Caki2 (cell line): Measurements from ENCODE around the gene CHST7. TPM values are rescaled to one million over a fixed set of nuclear protein-coding genes. Genes with fewer than 3 reads are reported as not detected.
"Not testable (repeated sequence)": the region's sequence is repeated elsewhere in the genome, so short reads cannot be mapped to it uniquely, and the experiment has no call there.

ENCODE experiments used
- DNase-seq: peaks from one replicate; pipeline ENCODE4 v3.0.0-alpha.2; 2015; ENCODE audit warnings: low read depth
- in situ Hi-C: cut with HindIII; loops from 2 replicates; pipeline ENCODE4 v1.10.0; 2016; ENCODE audit warnings: low sequenced_read_pairs, low pct_unique_long_range_greater_than_20kb, mixed read lengths
- total RNA-seq: library from RNA; depleted of rRNA; stranded (reverse); fragments of >200 nt; shearing (Covaris generic); gene quantifications from 2 replicates; pipeline ENCODE4 v1.2.3, GENCODE V29; 2014; ENCODE audit warnings: low replicate concordance; rRNA removed

Gene CHST7
- total RNA-seq = 26.9 and 27.1 TPM in 2 replicates

DNA sequence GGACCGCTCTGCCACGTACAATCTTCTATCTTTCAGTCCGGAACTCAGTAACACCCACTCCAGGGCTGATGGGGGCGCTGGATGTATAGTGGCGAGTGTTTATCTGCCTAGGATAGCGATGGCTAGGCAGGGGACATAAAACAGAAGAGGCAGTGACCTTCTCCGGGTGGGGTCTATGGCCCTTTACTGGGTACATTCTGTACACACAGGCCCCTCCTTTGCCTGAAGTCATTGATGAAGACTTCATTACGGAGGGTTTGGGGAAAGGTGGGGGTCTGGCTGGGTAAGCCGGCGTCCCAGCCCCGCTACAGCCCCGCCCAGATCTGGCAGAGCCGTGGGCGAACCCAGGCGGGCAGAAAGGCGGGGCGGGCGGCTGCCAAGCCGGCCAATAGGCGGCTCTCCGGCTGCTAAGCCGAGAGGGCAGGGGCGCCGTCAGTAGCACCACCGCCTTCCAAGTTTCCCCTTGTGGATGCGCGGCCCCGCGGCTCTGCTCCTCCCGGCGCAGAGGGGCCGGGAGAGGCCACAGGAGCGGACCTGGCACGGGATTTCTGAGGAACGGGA, at the start of gene CHST7:
TSS of gene CHST7 (plus strand) at position 435 of the 561 bp plus-strand sequence. CDS start 167 bp downstream, outside the sequence.
- in situ Hi-C loops = no loop called here
- DNase-seq = peak; percentile 81

DNA sequence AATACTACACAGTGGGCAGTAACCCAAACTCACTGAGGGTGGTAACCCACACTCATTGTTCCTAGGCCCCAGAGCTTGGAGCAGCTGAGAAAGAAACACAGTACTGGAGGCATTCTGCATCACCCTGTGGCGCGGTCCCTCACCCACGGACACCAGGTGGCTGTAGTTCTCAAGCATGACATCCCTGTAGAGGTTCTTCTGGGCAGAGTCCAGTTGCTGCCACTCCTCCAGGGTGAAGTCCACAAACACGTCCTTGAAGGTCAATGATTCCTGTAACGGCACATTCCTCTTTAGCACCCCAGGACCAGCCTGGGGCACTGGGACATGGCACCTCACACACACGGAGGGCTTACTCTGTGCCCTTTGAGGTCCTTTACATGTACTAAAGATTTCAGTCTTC, 44.9 kb upstream of the CHST7 start:
- in situ Hi-C loops, DNase-seq: not testable (repeated sequence)

DNA sequence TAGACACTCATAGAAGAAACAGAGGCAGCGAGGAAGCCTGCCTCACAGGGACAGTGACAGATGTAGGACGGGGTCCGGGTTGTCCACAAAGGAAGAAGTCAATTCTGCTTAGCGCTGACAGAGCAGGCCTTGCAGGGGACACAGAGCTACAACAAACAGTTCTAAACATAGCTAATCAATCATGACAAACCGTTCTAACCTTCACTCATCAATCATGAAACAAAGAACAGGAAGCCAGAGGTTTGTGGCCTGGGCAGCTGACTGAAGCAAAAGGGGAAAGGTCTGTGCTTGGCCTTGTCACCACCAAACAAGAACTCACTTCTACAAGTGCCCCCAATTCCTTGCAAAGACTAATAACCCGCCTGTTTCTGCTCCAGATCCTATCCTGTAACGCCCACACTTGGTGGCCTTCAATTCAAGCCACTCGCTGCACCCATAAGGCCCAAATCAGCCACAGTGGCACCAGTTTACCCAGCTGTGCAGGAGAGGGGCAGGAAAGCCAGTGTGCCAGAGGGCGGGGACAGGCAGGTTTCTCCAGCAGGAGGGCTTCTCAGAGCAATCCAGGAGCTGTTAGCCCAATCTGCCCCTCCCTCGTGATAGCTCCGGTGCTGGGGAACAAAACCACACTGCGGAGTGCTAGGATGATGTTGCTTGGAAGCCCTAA, 43.7 kb upstream of the CHST7 start:
- DNase-seq, in situ Hi-C loops: not testable (repeated sequence)

DNA sequence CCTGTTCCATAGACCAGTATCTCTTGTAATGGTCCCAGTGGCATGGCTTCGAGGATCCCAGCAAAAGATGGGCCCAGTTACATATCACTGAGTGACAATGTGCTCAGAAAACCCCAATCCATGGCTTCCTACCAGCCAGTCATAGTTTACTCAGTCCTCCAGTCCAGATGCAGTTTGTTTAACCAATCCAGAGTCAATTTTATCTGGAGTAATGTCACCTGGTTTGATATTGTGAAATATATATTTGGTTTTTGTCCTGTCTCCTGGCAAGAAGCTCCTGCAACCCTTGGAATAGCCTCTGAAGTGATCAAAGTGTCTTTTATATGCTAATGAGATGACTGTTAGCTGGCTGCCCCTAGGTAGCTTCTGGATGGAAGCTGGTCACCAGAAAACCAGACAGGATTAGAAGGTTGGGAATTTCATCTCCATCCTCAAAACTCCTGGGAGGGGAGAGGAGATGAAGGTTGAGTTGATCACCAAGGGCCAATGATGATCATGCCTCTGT, 43.1 kb upstream of the CHST7 start:
- in situ Hi-C loops, DNase-seq: not testable (repeated sequence)

DNA sequence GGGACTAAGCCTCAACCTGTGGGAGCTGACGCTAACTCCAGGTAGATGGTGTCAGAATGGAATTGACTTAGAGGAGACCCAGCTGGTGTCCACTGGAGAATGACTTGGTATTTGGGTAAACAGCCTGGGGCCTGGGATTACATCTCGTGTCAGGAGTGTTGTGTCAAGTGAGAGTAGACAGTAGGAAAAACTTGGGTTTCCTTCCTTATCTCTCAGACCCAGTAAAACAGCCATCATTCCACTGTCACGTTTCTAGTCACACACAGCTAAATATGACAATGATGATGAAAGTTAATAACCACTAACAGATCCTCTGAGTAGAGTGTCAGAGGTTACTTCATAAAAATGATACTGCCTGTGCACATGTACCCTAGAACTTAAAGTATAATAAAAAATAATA, 42.1 kb upstream of the CHST7 start:
- in situ Hi-C loops = no loop called here

DNA sequence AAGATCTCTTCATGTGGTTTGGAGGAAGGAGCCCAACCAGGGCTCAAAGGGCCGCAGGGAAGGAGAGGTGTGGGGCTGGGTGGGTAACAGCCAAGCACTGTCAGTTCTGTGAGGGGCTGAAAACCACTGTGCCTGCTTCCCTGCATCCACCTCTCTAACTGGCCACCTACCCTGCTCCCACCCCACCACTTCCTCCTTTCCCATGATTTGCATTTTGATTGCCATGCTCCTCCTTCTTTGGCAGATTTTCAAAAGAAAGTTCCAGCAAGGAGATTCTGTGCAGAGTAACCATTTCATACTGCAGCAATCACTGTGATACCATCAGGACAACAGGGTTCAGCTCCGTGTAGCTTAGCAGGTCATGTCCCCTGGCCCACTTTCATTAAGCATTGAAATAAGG, 30.1 kb upstream of the CHST7 start:
- in situ Hi-C loops = no loop called here
- no peak for DNase-seq

More for the DNA sequence above, 42.1 kb upstream of the CHST7 start:
- no peak for DNase-seq

- DNase-seq, in situ Hi-C loops: not testable (repeated sequence)
Measured at GRCh38 chrX:46544527-46544926, 29.0 kb upstream of the CHST7 start.

DNA sequence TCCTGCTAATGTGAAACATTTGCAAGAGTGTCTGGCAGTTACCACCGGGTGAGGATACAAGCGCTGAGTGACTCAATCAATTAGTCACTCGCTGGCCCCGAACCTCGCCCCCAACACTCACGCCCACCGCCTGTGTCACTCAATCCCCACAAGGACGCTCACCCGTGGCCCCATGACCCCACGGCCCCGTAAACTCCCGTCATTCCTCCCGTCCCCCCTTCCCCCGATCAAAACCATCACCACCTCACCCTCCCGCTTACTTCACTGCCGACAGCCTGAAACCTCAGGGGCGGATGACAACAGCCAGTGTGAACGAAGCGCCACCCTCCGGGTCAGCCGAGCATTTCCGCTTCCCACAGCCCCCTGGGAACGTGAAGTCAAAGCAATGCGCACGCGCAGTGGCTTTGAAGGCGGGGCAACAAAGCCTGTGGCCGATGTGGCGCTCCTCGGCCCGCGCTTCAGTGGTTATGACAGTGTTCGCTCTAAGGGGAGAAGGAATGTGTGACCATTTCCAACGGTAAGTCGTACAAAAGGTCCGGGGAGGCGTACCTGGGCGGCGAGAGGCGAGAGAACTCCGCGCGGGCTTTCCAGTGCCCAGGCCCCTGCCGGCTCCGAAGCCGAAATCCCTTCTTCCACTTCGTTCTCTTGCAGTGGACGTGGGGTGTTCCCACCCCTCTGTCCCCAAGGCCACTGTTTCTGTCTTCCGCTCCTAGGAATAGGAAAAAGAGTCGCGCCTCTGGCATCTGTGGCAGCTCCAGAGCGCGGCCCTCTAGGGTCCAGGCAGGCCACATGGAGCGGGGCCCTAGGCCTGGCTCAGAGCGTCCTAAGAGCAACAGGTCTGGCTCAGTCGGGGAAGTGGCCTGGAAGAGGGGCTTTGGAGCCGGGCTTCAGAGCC, 28.2 kb upstream of the CHST7 start, which contains the start of gene ZNF674:
TSS of gene ZNF674 (minus strand) at position 311 of the 895 bp plus-strand sequence. CDS start 3,334 bp downstream, outside the sequence.
- peak; percentile 88 for DNase-seq
- in situ Hi-C loops = no loop called here

GRCh38 chrX:46547857-46548256, 25.7 kb upstream of the CHST7 start:
- peak; percentile 52 for DNase-seq
- in situ Hi-C loops = no loop called here

GRCh38 chrX:46549914-46550313, 23.7 kb upstream of the CHST7 start:
- DNase-seq = no peak
- in situ Hi-C loops = no loop called here

GRCh38 chrX:46551494-46552128, 22.0 kb upstream of the CHST7 start:
- in situ Hi-C loops = no loop called here
- DNase-seq = peak; percentile 23

DNA sequence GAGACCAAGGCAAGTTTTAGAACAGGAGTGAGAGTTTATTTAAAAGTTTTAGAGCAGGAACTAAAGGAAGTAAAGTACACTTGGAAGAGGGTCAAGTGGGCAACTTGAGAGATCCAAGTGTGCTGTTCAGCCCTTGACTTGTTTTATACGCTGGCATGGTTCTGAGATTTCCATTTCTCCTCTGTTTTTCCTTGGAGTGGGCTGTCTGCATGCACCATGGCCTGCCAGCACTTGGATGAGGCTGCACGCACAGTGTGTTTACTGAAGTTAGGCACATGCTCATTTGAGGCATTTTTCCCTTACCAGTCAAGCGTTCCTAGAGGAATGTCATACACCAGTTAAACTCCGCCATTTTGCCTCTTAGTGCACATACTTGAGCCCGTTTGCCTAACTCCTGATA, 19.6 kb upstream of the CHST7 start:
- no peak for DNase-seq
- in situ Hi-C loops = no loop called here

- peak; percentile 7 for DNase-seq
- in situ Hi-C loops = no loop called here
Measured at GRCh38 chrX:46554942-46555341, 18.6 kb upstream of the CHST7 start.

DNA sequence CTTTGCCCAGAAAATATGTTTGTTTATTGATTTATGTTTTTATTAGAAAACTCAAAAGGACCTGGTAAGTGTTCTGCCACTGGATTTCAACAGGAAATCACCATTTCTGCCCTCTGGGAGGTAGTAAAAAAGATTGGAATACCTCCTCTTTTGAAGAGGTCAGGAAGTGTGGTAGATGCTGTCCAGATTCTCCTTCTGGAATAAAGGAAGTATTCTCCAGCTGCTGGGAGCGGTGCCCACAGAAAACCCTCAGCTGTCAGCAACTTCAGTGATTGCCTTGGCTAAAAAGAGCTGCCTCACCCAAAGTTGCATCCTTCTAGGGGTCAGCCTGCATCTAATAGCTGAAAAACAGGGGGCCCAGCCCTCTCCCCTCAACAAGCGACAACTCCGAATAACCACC, 14.5 kb upstream of the CHST7 start:
- no peak for DNase-seq
- in situ Hi-C loops = no loop called here

- in situ Hi-C loops = no loop called here
- DNase-seq = no peak
Measured at GRCh38 chrX:46561824-46562657, 11.5 kb upstream of the CHST7 start.

DNA sequence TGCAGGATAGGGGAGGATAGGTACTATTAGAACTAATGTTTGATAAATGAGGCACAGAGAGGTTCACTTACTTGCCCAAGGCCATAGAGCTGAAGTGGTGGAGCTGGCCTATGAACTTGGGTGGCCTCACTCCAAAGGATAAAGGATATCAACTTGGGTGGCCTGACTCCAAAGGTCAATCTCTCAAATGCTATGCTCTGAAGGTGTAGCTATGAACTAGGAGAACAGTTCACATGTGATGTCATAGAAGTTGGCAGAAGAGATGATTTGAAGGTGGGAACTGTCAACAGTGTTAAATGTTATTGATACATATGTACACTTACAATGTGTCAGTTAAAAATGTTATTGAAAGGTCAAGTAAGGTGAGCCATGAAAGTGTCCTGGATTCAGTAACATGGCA, 6.2 kb upstream of the CHST7 start:
- in situ Hi-C loops = no loop called here
- no peak for DNase-seq

- no peak for DNase-seq
- in situ Hi-C loops = no loop called here
Measured at GRCh38 chrX:46569621-46570020, 3.9 kb upstream of the CHST7 start.
